Nephron progenitor cell (in vitro differentiated cells): ENCODE data around the gene REEP1.

Experiments
- DNase-seq: peaks from one replicate; pipeline ENCODE4 v3.0.0; 2021
- H3K27ac Mint-ChIP-seq: 2 replicates; pipeline ENCODE4 v1.8.0; 2021; ENCODE audit warnings: mild to moderate bottlenecking, moderate library complexity, mixed read lengths
- H3K27me3 Mint-ChIP-seq: 2 replicates; pipeline ENCODE4 v1.8.0; 2021; ENCODE audit warnings: mild to moderate bottlenecking, low read depth, mixed read lengths; ENCODE audit not compliant: poor library complexity
- H3K36me3 Mint-ChIP-seq: 2 replicates; pipeline ENCODE4 v1.8.0; 2021; ENCODE audit warnings: low read depth, mixed read lengths
- H3K4me1 Mint-ChIP-seq: 2 replicates; pipeline ENCODE4 v1.8.0; 2021; ENCODE audit warnings: mixed read lengths
- H3K4me3 Mint-ChIP-seq: 2 replicates; pipeline ENCODE4 v1.8.0; 2021; ENCODE audit warnings: mild to moderate bottlenecking, moderate library complexity, mixed read lengths
- H3K9me3 Mint-ChIP-seq: 2 replicates; pipeline ENCODE4 v1.8.0; 2021; ENCODE audit warnings: mild to moderate bottlenecking, moderate library complexity, mixed read lengths
- CTCF ChIP-seq: fragments of 200-600 bp; sonication (generic); IDR thresholded peaks from 2 replicates; pipeline ENCODE4 v1.5.0; 2021; ENCODE audit warnings: antibody characterized with exemption

Gene REEP1

DNA sequence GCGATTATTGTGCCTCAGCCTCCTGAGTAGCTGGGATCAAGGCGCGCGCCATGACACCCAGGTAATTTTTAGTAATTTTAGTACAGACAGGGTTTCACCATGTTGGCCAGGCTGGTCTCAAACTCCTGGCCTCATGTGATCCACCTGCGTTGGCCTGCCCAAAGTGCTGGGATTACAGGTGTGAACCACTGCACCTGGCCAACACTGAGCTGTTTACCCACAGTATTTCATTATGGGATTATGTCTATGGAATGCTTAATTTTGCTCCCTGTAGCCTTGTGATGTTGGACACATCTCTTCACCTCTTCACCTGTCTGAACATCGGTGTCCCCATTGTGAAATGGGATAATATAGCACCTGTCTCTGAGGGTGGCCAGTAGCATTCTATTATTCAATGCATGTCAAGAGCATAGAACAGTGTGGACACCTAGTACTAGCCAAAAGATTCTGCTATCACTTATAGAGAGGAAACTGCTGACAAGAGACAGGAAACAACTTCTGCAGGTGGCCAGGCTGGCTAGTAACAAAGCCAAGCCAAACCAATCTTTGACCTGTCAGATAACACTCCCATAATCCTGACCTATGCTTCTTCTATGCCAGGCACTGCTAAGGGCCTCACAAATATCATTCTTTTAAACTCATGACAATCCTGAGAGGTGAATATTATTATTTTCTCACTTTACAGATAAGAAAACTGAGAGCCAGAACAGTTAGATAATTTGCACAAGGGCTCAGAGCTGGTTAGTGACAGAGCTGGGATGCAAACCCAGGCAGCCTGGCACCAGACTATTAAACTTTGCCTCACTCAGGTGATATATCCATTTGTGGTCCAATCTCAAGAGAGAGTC is 29.4 kb upstream of the REEP1 start:
- no peak overlapping the region for H3K4me3 Mint-ChIP-seq
- no peak overlapping the region for H3K27ac Mint-ChIP-seq
- H3K4me1 Mint-ChIP-seq: peaks cover 4% of the 10 kb centered on the region
- peaks cover 16% of the 10 kb centered on the region for H3K27me3 Mint-ChIP-seq
- H3K36me3 Mint-ChIP-seq: no peaks in the 10 kb centered on the region
- DNase-seq: no peak
- H3K9me3 Mint-ChIP-seq: peaks cover 21% of the 10 kb centered on the region
- no peak for TF ChIP-seq CTCF

GRCh38 chr2:86364894-86365293 is 27.5 kb upstream of the REEP1 start:
- Mint-ChIP-seq H3K9me3 (peaks cover 8% of the 10 kb centered on the region), H3K4me3 (no peak overlapping the region), H3K27ac (no peak overlapping the region), H3K4me1 (peaks cover 11% of the 10 kb centered on the region), H3K27me3 (peaks cover 16% of the 10 kb centered on the region), H3K36me3 (no peaks in the 10 kb centered on the region)
- TF ChIP-seq CTCF: no peak
- no peak for DNase-seq

DNA sequence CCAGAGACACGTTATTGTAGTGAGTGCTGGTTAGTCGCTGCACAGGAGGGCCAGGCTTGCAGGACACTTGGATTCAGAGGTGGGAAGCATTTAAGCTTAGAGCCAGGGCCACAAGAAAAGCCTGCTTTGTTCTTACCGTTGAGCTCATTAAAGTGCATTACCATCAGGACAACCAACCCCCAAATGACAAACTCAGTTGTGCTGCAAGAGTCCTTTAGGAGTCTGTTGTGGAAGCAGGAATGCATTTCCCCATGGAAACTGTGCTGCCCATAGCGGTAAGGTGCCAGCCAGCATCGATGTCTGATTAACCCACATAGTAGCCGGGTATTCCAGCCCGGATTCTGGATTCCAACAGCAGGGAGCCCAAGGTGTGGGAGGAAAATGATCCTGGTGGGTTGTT is 23.4 kb upstream of the REEP1 start:
- H3K27ac Mint-ChIP-seq: no peak overlapping the region

DNA sequence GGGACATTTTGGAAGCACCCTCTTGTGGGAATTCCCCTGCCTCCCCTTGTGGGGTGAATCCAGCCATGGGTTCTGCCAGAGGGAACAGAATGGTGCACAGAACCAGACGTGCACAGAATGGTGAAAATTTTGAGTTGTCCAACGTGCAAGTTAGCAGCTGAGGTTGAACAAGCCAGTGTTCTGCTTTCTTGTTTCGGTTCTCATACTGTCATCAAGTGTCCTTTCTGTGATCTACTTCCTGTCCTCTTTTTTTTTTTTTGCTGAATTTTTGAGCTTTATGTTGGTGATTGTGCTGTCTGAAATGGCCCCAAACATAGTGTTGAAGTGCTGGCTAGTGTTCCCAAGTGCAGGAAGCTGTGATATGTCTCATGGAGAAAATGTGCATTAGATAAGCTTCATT is 21.5 kb upstream of the REEP1 start:
- peaks cover 11% of the 10 kb centered on the region for H3K4me1 Mint-ChIP-seq
- H3K36me3 Mint-ChIP-seq: no peaks in the 10 kb centered on the region
- H3K9me3 Mint-ChIP-seq: no peaks in the 10 kb centered on the region
- no peak for DNase-seq
- no peak overlapping the region for H3K4me3 Mint-ChIP-seq
- TF ChIP-seq CTCF: no peak
- H3K27me3 Mint-ChIP-seq: peaks cover 18% of the 10 kb centered on the region
- H3K27ac Mint-ChIP-seq: no peak overlapping the region

More for the DNA sequence above, 23.4 kb upstream of the REEP1 start:
- H3K4me3 Mint-ChIP-seq: no peak overlapping the region
- H3K4me1 Mint-ChIP-seq: peaks cover 11% of the 10 kb centered on the region
- H3K27me3 Mint-ChIP-seq: peaks cover 15% of the 10 kb centered on the region
- H3K9me3 Mint-ChIP-seq: no peaks in the 10 kb centered on the region
- no peaks in the 10 kb centered on the region for H3K36me3 Mint-ChIP-seq
- no peak for DNase-seq
- TF ChIP-seq CTCF: no peak

GRCh38 chr2:86357392-86357963 is 20.1 kb upstream of the REEP1 start:
- no peak for DNase-seq
- Mint-ChIP-seq H3K27ac (no peak overlapping the region), H3K27me3 (peaks cover 21% of the 10 kb centered on the region), H3K4me3 (no peak overlapping the region), H3K36me3 (no peaks in the 10 kb centered on the region), H3K9me3 (no peaks in the 10 kb centered on the region), H3K4me1 (peaks cover 11% of the 10 kb centered on the region)
- TF ChIP-seq CTCF: no peak
